Upper lobe of left lung (tissue), 4 donors: ENCODE measurements around the gene BCL7A.
"Not testable (repeated sequence)": the region's sequence is repeated elsewhere in the genome, so short reads cannot be mapped to it uniquely, and the experiment has no call there.

ENCODE experiments used
- EP300 ChIP-seq, 4 donors: sonication (generic); formaldehyde crosslinking; IDR thresholded peaks; one replicate each; pipeline ENCODE4 v1.5.1; 2017; ENCODE audit warnings: antibody characterized with exemption in 4 of 4, control low read depth in 2 of 4
- POLR2A ChIP-seq, 4 donors: fragments of 450-650 bp; IDR thresholded peaks; one replicate each; pipeline ENCODE4 v1.5.1; 2016 to 2017; ENCODE audit warnings: antibody characterized with exemption in 4 of 4, mild to moderate bottlenecking in 2 of 4
- POLR2AphosphoS5 ChIP-seq, 2 donors: sonication (generic); formaldehyde crosslinking; IDR thresholded peaks; one replicate each; pipeline ENCODE4 v1.5.1; 2017; ENCODE audit warnings: antibody characterized with exemption in 2 of 2
- TF ChIP-seq, protein P1 (sequence below), 6 experiments: fragments of 450-650 bp in 4 of 6; fragments of 200-600 bp in 2 of 6; sonication (generic) in 2 of 6; IDR thresholded peaks; one replicate each; pipeline ENCODE4 v1.5.1; 2016 to 2019; ENCODE audit warnings: antibody characterized with exemption in 6 of 6

DNA sequence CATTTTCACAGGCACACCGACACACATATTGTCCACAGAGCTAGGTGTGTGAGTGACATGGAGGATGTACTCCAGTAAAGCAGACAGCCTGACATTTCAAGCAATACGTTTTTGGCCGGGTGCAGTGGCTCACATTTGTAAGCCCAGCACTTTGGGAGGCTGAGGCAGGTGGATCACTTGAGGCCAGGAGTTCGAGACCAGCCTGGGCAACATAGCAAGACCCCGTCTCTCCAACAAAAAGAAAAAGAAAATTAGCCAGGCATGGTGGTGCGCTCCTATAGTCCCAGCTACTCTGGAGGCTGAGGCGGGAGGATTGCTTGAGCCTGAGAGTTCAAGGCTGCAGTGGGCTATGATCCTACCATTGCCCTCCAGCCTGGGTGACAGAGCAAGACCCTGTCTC is 34.7 kb downstream of the BCL7A start:
- not testable (repeated sequence) for TF ChIP-seq POLR2A, EP300, POLR2AphosphoS5 (IDR thresholded peaks at IDR 0.05)
- TF ChIP-seq, protein P1, sequence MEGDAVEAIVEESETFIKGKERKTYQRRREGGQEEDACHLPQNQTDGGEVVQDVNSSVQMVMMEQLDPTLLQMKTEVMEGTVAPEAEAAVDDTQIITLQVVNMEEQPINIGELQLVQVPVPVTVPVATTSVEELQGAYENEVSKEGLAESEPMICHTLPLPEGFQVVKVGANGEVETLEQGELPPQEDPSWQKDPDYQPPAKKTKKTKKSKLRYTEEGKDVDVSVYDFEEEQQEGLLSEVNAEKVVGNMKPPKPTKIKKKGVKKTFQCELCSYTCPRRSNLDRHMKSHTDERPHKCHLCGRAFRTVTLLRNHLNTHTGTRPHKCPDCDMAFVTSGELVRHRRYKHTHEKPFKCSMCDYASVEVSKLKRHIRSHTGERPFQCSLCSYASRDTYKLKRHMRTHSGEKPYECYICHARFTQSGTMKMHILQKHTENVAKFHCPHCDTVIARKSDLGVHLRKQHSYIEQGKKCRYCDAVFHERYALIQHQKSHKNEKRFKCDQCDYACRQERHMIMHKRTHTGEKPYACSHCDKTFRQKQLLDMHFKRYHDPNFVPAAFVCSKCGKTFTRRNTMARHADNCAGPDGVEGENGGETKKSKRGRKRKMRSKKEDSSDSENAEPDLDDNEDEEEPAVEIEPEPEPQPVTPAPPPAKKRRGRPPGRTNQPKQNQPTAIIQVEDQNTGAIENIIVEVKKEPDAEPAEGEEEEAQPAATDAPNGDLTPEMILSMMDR (IDR thresholded peaks at IDR 0.05), result not testable (repeated sequence)
